Occipital lobe (tissue), 2 donors: ENCODE data around the gene UNC5C. TPM values are rescaled to one million over a fixed set of nuclear protein-coding genes. Genes with fewer than 3 reads are reported as not detected.

Source experiments
- DNase-seq: peaks from one replicate; lab custom pipeline; 2025; lab: John Stamatoyannopoulos, UW
- total RNA-seq: library from RNA; depleted of rRNA; stranded (reverse); fragments of >200 nt; gene quantifications from one replicate; pipeline ENCODE4 v1.2.3, GENCODE V29; 2014

Gene UNC5C
- total RNA-seq, 1 donor from 2014 or later, result 23.7 TPM

GRCh38 chr4:95522682-95523530, 25.9 kb downstream of the UNC5C start:
- no peak for DNase-seq

DNA sequence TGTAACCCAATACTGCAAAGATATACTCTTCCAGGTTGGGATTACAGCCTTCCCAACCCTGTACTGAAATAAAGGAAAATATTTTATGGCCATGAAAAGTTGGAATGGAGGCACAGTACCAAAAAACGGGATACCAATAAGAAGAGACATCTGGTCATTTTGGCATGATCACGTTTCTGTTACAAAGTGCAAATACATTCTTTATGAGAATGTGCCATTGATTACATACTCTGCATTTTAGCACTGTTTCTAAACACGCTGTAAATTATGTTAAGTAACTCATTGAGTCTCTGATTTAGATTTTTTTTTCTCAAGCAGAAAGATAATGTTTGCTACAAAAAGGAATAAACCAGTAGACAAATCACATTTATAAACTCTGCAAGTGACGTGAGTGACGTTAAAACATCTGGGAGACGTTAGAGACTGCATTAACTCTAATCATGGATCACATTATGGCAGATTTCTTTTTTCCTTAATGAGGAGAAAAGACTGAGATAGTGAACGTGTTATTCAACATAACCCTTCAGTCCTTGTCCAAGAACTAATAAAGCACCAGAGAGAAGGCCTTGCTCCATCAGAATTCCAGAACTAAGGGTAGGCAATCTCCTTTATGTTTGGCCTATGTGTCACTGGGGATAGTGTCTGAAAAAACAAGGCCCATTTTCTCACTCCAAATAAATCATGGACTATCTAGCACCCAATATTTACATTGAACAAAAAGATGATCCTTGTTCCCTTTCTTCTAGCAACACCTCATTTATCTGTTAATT, 31.0 kb downstream of the UNC5C start:
- no peak for DNase-seq

DNA sequence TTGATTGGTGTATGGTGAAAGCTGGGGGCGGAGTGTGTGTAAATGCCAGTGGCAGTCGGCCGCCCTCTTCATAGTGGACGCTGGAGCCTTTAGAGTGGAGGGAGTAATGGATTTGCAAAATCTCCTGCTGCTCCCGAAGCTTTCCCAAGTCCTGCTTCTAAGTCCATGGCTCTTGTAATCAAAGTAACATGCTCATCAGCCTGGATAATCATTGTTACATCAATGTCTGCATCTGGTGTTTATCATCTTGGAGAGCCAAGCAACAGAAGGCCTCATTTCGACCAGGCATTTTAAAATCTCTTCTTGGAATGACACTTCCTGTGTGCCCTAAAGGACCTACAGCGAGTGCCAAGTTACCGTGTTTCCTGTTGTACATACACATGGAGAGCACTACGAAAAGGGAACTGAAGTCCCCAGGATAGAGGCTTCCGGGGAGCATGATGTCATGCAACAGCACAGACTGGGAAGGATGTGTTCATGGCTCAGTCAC, 32.2 kb downstream of the UNC5C start:
- no peak for DNase-seq

DNA sequence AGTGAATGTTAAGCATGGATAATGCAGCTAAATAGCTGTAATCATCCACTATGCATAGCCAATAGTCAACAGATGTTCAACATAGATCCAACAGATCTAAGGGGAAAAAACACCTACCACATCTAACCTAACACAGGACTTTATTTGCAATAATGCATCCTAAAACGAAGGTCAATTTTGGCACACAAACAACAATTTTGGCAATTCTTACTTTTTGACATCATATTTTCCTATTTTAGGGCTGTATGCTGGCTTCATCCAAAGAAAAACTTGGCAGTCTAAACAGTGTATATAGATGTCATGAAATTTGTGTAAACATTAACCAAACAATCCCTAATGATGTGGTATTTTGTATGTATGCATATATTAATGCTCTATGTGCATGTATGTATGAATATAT, 33.2 kb downstream of the UNC5C start:
- no peak for DNase-seq

DNA sequence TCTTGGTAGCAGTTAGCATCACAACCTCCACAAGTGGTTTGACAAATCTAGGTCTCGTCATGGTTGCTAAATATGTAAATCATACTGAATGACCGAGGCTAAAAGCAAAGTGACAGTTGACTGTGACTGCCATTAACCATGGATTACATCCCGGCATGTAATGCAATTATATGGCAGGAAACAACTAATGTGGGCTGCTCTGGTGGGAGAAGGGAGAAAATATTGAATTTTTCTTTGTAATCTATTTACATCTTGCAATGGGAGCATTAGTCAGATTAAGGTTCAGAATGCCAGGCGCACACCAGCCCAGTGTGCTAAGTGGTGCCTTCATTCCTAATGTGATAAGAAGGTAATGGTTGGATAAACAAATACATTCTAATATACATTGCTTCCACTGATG, 35.8 kb downstream of the UNC5C start:
- DNase-seq, result no peak

DNA sequence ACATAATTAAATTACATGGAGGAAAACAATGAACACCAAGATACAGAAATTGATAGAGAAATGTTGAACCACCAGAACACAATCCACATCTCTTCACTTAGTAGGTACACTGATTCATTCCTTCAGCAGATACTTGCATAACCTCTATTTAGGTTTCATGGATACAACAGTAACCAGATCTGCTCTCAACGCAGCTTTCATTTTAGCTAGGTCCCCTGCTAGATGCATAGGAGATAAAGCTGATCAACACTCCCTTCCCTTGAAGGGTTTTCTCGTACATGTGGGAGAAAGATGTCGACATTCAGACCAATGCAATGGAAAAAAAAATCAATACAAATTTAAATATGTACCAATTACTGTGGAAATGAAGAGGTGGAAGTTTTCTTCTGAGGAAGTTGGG, 37.3 kb downstream of the UNC5C start:
- DNase-seq, result no peak

DNA sequence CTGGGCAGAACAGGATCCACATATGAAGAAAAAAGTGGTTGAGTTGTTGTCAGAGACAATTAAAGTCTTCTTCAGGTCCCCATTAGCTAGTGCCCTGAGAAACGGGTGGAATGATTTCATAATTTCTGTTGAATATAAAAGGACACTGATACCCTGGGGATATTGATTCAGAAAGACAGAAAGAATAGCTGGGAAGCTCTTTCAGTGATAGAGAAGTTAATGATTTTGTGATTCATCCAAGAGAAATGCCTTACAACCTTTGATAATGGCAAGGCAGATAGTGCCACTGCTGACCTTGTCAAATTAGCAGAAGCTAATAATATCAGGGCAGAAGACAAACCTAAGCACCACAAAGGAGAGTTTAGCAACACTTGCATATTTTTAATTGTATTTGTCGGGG, 37.9 kb downstream of the UNC5C start:
- no peak for DNase-seq

- no peak for DNase-seq
These were observed 38.6 kb downstream of the UNC5C start for GRCh38 chr4:95510145-95510544.

DNA sequence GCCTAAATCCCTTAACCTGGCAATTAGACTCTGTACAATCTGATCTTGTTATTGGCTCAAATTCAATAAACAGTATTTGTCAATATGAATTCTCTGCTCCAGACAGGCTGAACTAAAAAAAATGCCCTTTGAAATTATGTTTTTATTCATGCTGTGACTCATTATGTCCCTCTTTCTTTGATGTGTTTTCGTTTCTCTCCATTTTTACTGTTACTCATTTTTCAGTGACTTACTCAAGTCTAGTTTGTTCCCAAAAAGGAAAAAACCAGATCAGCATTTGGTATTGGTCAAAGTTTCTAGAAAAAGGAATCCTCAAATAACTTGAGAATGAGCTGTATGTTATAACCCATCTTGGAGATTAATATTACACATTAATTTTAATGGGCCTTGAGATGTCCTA, 40.4 kb downstream of the UNC5C start:
- DNase-seq, result no peak

DNA sequence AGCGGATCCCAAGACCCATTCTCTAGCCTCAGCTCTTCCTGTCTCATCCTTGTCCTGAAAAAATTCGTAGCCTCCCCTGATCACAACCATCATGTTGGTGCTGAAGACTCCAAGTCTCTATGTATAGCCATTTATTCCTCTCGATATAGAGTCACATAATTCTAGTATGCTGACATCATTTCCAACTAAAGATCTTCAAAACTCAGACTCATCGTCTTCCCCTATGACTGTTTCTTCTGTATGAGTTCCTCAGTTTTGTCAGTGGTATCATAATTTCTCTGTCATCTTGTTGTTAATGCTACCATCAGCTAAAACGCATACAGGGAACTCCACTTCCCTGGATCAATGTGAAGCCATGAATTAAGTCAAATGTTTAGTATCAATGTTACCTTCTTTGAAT, 41.2 kb downstream of the UNC5C start:
- no peak for DNase-seq

- DNase-seq, result no peak
These were observed 41.6 kb downstream of the UNC5C start for GRCh38 chr4:95507147-95507546.

DNA sequence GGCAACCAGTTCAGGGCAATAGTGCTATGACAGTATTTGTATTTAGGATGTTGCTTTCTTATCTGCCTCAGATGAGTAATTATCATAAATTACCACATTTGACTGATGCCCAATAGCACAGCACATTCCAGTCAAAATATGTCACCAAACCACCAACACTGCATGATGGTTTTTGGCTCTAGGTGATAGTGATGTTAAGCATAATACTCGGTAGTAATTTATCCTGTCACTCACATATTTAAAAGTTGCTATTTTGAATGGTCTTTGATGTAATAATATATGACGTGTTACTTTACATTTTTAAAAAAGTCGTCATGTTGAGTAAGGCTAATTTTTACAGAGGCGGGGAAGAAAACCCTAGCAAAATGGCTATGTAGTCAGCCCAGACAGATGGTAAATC, 42.5 kb downstream of the UNC5C start:
- no peak for DNase-seq

DNA sequence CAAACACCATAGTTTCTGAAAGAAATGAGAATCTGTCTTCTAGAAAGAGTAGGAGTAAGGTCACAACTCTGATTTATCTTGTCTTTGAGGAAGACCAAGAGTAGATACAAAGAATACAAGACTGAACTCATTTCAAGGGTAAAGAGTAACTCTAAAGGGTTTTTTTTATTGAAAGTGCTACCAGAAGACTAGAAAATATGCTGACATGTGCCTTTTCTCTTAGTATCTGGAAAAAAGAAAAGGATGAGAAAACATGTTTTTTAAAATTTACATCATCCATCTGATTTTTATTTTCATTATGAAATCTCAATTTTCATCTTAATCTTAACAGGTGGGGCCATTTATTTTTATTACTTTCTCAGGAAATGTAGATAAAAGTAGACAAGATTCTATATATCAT, 43.0 kb downstream of the UNC5C start:
- DNase-seq, result no peak

DNA sequence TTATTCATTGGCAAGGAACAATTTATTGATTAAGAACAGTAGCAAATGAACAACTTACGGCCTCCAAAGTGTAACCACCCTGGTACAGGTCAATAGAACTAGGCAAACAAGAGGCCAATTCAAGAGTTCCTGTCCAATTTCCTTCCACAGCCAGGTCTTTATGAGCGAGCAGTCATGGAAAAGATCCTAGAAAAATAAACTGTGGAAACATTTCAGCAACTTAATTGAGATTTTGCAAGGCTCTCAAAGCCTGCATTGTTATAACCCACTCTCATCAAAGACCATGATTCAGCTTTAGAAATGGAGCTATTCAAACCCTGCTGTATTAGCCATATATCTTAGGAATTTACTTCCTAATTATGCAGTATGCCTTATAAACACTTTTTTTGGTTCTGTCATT, 43.6 kb downstream of the UNC5C start:
- DNase-seq, result no peak

GRCh38 chr4:95504501-95504900, 44.3 kb downstream of the UNC5C start:
- no peak for DNase-seq

DNA sequence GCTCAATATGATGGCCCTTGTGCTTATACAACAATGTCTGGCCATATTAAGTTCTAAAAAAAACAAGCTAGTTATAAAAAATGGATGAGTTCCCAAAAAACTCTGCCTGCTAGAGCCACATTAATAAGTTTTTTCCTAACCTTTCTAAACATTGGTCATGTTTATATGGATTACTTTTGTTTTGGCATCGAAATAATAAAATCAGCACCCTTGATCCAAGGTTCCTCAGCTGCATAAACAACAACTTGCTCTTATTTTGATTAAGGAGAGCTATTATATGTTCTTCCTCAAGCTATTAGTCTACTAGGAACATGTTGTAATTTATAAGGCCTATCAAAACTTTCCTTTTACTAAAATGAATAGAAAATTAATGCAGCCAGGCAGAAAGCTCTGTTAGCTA, 48.4 kb downstream of the UNC5C start:
- no peak for DNase-seq

- no peak for DNase-seq
These were observed 49.5 kb downstream of the UNC5C start for GRCh38 chr4:95499291-95499696.

GRCh38 chr4:95494186-95494585, 54.6 kb downstream of the UNC5C start:
- DNase-seq, result no peak

- no peak for DNase-seq
These were observed 70.1 kb downstream of the UNC5C start for GRCh38 chr4:95478679-95479078.

DNA sequence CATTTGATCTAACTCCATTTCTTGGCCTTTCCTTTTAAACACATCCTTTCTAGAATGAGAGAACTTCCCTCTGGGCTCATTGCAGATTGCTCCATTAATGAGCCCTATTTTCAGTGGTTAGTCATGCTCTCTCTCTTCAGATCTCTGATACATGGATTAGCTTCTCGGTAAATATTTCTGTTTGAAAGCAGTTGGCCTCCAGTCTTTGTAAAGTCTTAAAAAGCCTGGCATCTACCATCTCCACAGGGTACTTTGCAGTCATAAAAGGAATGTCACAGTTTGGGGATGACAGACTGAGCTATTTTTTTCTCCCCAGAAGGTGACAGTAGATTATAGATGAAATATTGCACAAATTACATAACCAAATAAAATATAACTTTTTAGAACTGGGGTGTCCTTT, 72.7 kb downstream of the UNC5C start:
- no peak for DNase-seq

DNA sequence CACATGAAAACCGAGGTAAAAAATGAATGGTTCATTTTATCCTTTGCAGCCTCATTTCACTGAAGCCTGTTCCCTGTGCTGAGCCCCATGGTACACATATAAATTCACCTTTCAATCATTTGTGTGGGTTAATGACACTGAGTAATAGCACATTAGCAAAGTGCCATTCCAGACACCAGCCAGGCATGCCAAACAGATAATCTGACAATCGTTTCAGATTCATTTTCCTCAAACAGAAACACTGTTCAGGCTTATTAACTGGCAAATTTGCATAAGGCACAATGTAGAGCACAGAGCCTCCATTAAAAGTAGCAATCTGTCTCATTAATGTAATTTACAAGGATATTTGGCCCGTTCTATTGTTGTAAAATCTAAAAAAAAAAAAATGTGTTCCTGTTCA, 76.2 kb downstream of the UNC5C start:
- no peak for DNase-seq

GRCh38 chr4:95470622-95471021, 78.2 kb downstream of the UNC5C start:
- no peak for DNase-seq

DNA sequence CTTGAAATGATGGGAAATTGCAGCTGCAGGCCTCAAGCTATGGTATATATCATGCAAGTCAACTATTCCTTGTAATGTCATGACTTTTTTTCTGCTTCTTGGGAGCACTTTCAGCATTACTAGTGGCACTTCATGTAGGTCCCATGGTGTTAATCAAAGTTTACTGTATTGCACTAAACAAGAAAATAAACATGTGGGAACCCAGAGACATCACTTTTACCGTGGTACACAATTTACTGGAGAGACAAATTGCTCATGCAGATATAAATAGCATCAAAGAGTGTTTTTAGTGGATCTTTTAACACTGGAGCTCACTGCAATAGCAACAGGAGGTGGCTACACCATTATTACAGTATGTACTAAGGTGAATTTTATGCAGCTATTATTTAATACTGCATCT, 79.2 kb downstream of the UNC5C start:
- DNase-seq, result no peak
